RWPE2 (cell line): ENCODE data around the gene ZFPL1.
A peak's percentile ranks its signal among the peaks of the same experiment; 100 is the strongest.

Experiments used
- ATAC-seq: fragments of 200-7000 bp; cut with Tn5 transposase; 3 replicates; pipeline ENCODE4 v1.9.1; 2021; ENCODE audit warnings: low read depth
- DNase-seq: peaks from one replicate; pipeline ENCODE4 v3.0.0-alpha.2; 2020; ENCODE audit warnings: low spot score
- H3K27ac ChIP-seq: fragments of 450-650 bp; 2 replicates; pipeline ENCODE4 v1.5.1; 2017; ENCODE audit warnings: mild to moderate bottlenecking; ENCODE audit not compliant: poor library complexity, severe bottlenecking
- H3K27me3 ChIP-seq: fragments of 250-450 bp; sonication (Bioruptor Pico); 2 replicates; pipeline ENCODE4 v1.5.1; 2021; ENCODE audit warnings: mild to moderate bottlenecking, moderate library complexity; ENCODE audit not compliant: insufficient read depth, poor library complexity, severe bottlenecking
- H3K36me3 ChIP-seq: fragments of 250-450 bp; sonication (Bioruptor Pico); 2 replicates; pipeline ENCODE4 v1.5.1; 2020; ENCODE audit warnings: low read depth, mild to moderate bottlenecking, moderate library complexity
- H3K4me1 ChIP-seq: fragments of 250-450 bp; sonication (Bioruptor Pico); 2 replicates; pipeline ENCODE4 v1.5.1; 2021; ENCODE audit warnings: mild to moderate bottlenecking, moderate library complexity; ENCODE audit not compliant: insufficient read depth, poor library complexity, severe bottlenecking
- H3K4me3 ChIP-seq: fragments of 250-450 bp; sonication (Bioruptor Pico); 2 replicates; pipeline ENCODE4 v1.5.1; 2021; ENCODE audit warnings: mild to moderate bottlenecking, moderate library complexity; ENCODE audit not compliant: severe bottlenecking
- H3K9me3 ChIP-seq: fragments of 250-450 bp; sonication (Bioruptor Pico); 2 replicates; pipeline ENCODE4 v1.5.1; 2021; ENCODE audit warnings: mild to moderate bottlenecking, moderate library complexity; ENCODE audit not compliant: severe bottlenecking
- CTCF ChIP-seq: fragments of 450-650 bp; IDR thresholded peaks from one replicate; pipeline ENCODE4 v1.5.1; 2017; ENCODE audit warnings: mild to moderate bottlenecking, moderate library complexity; ENCODE audit not compliant: poor library complexity, severe bottlenecking

ZFPL1 gene

DNA sequence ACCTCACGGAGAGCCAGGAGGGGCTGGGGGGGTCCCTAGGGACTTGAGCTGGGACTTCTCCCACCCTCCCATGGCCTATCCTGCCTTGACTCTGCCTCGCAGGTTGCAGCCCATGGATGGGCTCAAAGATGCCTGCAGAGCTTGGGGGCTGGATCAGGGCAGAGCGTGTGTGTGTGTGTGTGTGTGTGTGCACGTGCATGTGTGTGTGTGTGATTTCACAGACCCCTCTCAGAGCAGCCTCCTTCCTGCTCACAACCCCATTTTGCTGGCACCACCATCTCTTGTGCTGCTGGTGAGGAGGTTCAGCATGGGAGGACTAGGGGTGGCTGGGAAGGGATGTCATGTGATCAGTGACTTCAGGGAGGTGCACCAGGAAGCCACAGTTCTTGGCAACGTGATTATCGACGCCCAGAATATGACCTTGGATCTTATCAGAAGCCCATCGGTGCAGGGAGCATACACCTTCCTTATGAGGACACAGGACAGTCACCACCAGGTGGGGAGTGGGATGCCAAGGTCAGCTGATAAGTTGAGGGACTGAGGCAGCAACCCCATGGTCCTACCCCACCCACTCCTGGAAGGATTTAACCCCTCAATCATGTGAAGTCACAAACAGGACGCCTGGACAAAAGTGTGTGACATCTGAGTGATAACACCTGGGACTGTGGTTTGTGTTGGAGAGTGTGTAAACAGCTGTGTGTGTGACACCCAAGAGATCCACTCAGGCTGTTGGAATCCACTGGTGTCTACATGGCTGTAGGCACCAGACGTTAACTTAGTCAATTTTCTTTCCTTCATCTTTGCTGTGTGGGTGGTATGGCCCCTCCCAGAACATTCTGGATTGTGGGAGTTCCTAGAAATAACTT lies 23.8 kb upstream of the ZFPL1 start:
- Histone ChIP-seq H3K36me3 (no peaks in the 10 kb centered on the region), H3K4me1 (no peaks in the 10 kb centered on the region), H3K27ac (no peak overlapping the region), H3K27me3 (no peaks in the 10 kb centered on the region), H3K4me3 (no peak overlapping the region), H3K9me3 (no peaks in the 10 kb centered on the region)
- TF ChIP-seq CTCF, result no peak
- no peak for ATAC-seq
- no peak for DNase-seq

DNA sequence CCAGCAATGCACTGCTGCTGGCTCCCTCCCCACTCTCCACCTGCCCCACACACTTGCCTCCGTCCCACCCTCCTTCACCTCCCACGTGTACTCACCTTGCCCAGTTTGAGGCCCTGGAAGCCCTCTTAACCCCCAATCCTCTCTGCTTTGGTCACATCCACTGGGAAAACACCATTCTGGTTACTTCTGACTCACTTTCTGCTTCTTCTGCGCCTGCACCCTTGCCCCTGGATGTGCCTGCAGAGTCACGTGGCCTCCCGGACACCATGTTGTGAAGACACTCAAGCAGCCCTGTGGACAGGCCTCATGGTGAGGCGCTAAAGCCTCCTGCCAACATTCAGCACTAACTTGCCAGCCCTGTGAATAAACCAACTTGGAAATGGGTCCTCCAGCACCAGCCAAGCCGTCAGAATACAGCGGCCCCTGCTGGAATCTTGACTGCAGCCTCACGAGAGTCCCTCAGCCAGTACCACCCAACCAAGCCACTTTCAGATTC lies 23.1 kb upstream of the ZFPL1 start:
- H3K4me3 ChIP-seq, result no peak overlapping the region
- no peak overlapping the region for H3K27ac ChIP-seq
- TF ChIP-seq CTCF, result peak; percentile 27
- H3K4me1 ChIP-seq, result no peaks in the 10 kb centered on the region
- ATAC-seq, result peak; percentile 28; the same call in 1 of the 3 replicates
- DNase-seq, result no peak
- no peaks in the 10 kb centered on the region for H3K27me3 ChIP-seq
- no peaks in the 10 kb centered on the region for H3K36me3 ChIP-seq
- H3K9me3 ChIP-seq, result no peaks in the 10 kb centered on the region

DNA sequence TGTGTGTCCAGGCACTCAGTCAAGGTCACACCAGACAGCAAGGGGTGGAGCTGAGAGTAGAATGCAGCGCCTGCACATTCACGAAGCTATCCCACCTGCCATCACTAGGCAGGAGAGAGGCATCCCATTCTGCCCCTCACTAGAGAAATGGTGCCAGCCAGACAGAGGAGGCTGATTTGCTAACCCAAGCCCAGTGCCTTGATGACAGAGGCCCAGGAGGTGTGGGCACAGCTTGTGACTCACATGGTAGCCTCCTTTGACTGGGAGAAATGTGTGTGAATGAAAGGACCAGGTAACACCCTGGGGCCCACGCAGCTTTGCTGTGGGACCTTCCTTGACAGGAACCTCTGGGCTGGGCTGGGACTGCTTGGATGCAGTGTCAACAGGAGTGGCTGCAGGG lies 20.5 kb upstream of the ZFPL1 start:
- Histone ChIP-seq H3K4me1 (no peaks in the 10 kb centered on the region), H3K4me3 (no peak overlapping the region), H3K36me3 (no peaks in the 10 kb centered on the region), H3K27ac (no peak overlapping the region), H3K27me3 (no peaks in the 10 kb centered on the region), H3K9me3 (no peaks in the 10 kb centered on the region)
- DNase-seq, result no peak
- peak; percentile 24; the same call in 1 of the 3 replicates for ATAC-seq
- no peak for TF ChIP-seq CTCF

GRCh38 chr11:65064847-65065240 lies 19.2 kb upstream of the ZFPL1 start:
- H3K36me3 ChIP-seq, result no peaks in the 10 kb centered on the region
- H3K9me3 ChIP-seq, result no peaks in the 10 kb centered on the region
- no peaks in the 10 kb centered on the region for H3K4me1 ChIP-seq
- ATAC-seq (no peak), DNase-seq (no peak)
- TF ChIP-seq CTCF, result no peak
- H3K27me3 ChIP-seq, result no peaks in the 10 kb centered on the region
- no peak overlapping the region for H3K27ac ChIP-seq
- no peak overlapping the region for H3K4me3 ChIP-seq

DNA sequence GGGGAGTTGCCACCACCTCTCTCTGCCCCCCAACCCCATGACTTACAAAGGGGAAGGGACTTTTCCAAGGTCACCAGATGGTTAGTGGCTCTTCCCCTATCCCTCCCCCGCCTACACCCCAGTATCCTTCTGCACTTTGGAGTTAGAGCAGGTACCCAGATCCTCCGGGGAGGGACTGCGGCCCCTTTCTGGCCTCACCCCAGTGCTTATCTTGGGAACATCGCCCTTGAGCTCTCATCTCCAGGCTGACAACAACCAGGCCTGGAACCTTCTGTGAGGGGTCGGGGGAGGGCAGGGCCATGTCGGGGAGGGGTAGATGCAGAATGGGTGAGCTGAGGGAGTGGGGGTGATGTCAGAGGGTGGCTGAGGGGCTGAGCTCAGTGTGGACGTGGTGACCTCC lies 18.2 kb upstream of the ZFPL1 start:
- TF ChIP-seq CTCF, result no peak
- no peak overlapping the region for H3K4me3 ChIP-seq
- H3K36me3 ChIP-seq, result no peaks in the 10 kb centered on the region
- DNase-seq (no peak), ATAC-seq (no peak)
- H3K9me3 ChIP-seq, result no peaks in the 10 kb centered on the region
- H3K27me3 ChIP-seq, result no peaks in the 10 kb centered on the region
- H3K4me1 ChIP-seq, result no peaks in the 10 kb centered on the region
- H3K27ac ChIP-seq, result no peak overlapping the region
